HCT116 (cell line): ENCODE measurements around the gene FAM110C. TPM values are rescaled to one million over a fixed set of nuclear protein-coding genes. Genes with fewer than 3 reads are reported as not detected.

ENCODE experiments used
- ATAC-seq: fragments of 200-7000 bp; cut with Tn5 transposase; 2 replicates; pipeline ENCODE4 v1.9.1; 2020; ENCODE audit warnings: mild to moderate bottlenecking, moderate library complexity
- BruUV-seq: library from RNA; stranded (reverse); fragments of 400-500 nt; replicated peaks from 2 replicates; lab custom pipeline; 2021; lab: Mats Ljungman, UMichigan
- CTCF ChIA-PET: fragments of 300-600 bp; sonication (Branson Sonifier 250); formaldehyde crosslinking; loops from one replicate; lab custom pipeline; 2021; ENCODE audit warnings: antibody characterized with exemption; lab: Charles Lee
- POLR2A ChIA-PET: fragments of 300-600, 350-600 bp; sonication (Branson Sonifier 250); formaldehyde crosslinking; loops from one replicate; lab custom pipeline; 2021; ENCODE audit warnings: antibody characterized with exemption; lab: Charles Lee
- RAD21 ChIA-PET, 2 experiments: fragments of 300-600 bp; sonication (Branson Sonifier 250); formaldehyde crosslinking; loops; one replicate each; lab custom pipeline; 2023; ENCODE audit warnings: low total read pairs in 2 of 2; ENCODE audit not compliant: uncharacterized antibody in 2 of 2, unreplicated experiment in 2 of 2, low non-redundant PET in 1 of 2; lab: Charles Lee
- DNase-seq: peaks from one replicate; pipeline ENCODE4 v3.0.0-alpha.2; 2010; ENCODE audit warnings: low read depth, low spot score
- H2AFZ ChIP-seq: fragments of 200-600 bp; shearing (Covaris generic), sonication (generic); 2 replicates; pipeline ENCODE4 v1.6.1; 2017; ENCODE audit warnings: low read depth, mixed run types, mixed read lengths, antibody characterized with exemption, low read length; ENCODE audit not compliant: poor library complexity, severe bottlenecking
- H3K27ac ChIP-seq: 2 replicates; pipeline ENCODE4 v1.5.1; 2012; ENCODE audit warnings: low read depth, low read length
- H3K27me3 ChIP-seq: fragments of 200-600 bp; sonication (generic); 2 replicates; pipeline ENCODE4 v1.6.1; 2016; ENCODE audit warnings: mixed run types, low read length, mixed read lengths; ENCODE audit not compliant: insufficient read depth
- H3K36me3 ChIP-seq, 2 experiments: fragments of 200-500 bp in 1 of 2; fragments of 200-600 bp in 1 of 2; sonication (Bioruptor generic) in 1 of 2; sonication (generic) in 1 of 2; 2 replicates each; pipeline versions ENCODE4 v1.5.1 to v1.6.1; 2014 to 2016; ENCODE audit warnings: low read length in 2 of 2, inconsistent platforms in 1 of 2, mixed read lengths in 1 of 2, mixed run types in 1 of 2; ENCODE audit not compliant: insufficient read depth in 2 of 2, control insufficient read depth in 1 of 2
- H3K4me1 ChIP-seq, 2 experiments: fragments of 200-600 bp in 1 of 2; sonication (generic) in 1 of 2; 2 replicates each; pipeline versions ENCODE4 v1.5.1 to v1.6.1; 2012 to 2017; ENCODE audit warnings: low read length in 2 of 2, inconsistent platforms in 1 of 2, mild to moderate bottlenecking in 1 of 2, mixed read lengths in 1 of 2, mixed run types in 1 of 2, moderate library complexity in 1 of 2; ENCODE audit not compliant: insufficient read depth in 2 of 2, control insufficient read depth in 1 of 2
- H3K4me2 ChIP-seq: fragments of 200-600 bp; sonication (generic); 2 replicates; pipeline ENCODE4 v1.6.1; 2017; ENCODE audit warnings: mixed run types, low read length, mixed read lengths
- H3K4me3 ChIP-seq, 2 experiments: fragments of 200-600 bp in 1 of 2; sonication (generic) in 1 of 2; replicated peaks in 1 of 2; 2 replicates each; pipeline ENCODE4 v1.5.1; 2011 to 2016; ENCODE audit warnings: low read length in 2 of 2, control low read depth in 1 of 2, low read depth in 1 of 2, mild to moderate bottlenecking in 1 of 2, mixed read lengths in 1 of 2, mixed run types in 1 of 2
- H3K79me2 ChIP-seq: fragments of 200-600 bp; sonication (generic); 2 replicates; pipeline ENCODE4 v1.6.1; 2017; ENCODE audit warnings: mild to moderate bottlenecking, mixed run types, low read length, moderate library complexity, mixed read lengths; ENCODE audit not compliant: insufficient read depth
- H3K9ac ChIP-seq: fragments of 200-600 bp; sonication (generic); 2 replicates; pipeline ENCODE4 v1.6.1; 2016; ENCODE audit warnings: low read length, mixed read lengths
- H3K9me2 ChIP-seq: fragments of 200-600 bp; sonication (generic), shearing (Covaris generic); 2 replicates; pipeline ENCODE4 v1.6.1; 2017; ENCODE audit warnings: mixed run types, mild to moderate bottlenecking, moderate library complexity; ENCODE audit not compliant: insufficient read depth
- H3K9me3 ChIP-seq, 2 experiments: fragments of 200-500 bp in 1 of 2; fragments of 200-600 bp in 1 of 2; sonication (Bioruptor generic) in 1 of 2; sonication (generic) in 1 of 2; 2 replicates each; pipeline ENCODE4 v1.6.1; 2014 to 2017; ENCODE audit warnings: low read length in 2 of 2, mixed read lengths in 2 of 2, inconsistent platforms in 1 of 2, low read depth in 1 of 2, mild to moderate bottlenecking in 1 of 2, mixed run types in 1 of 2, moderate library complexity in 1 of 2; ENCODE audit not compliant: control insufficient read depth in 1 of 2, insufficient read depth in 1 of 2
- H4K20me1 ChIP-seq: fragments of 200-600 bp; sonication (generic), shearing (Covaris generic); 2 replicates; pipeline ENCODE4 v1.6.1; 2017; ENCODE audit warnings: mixed run types, mild to moderate bottlenecking, moderate library complexity; ENCODE audit not compliant: insufficient read depth
- CBX3 ChIP-seq: IDR thresholded peaks from 2 replicates; pipeline ENCODE4 v1.6.1; 2012; ENCODE audit warnings: low read depth
- CEBPB ChIP-seq: IDR thresholded peaks from 2 replicates; pipeline ENCODE4 v1.6.1; 2012; ENCODE audit warnings: low read depth
- CTCF ChIP-seq, 3 experiments: fragments of 200-600 bp in 1 of 3; sonication (generic) in 1 of 3; IDR thresholded peaks in 2 of 3; conservative IDR thresholded peaks in 1 of 3; 2 replicates each; pipeline ENCODE4 v1.5.1; 2012 to 2017; ENCODE audit warnings: low read depth in 2 of 3, low read length in 2 of 3, antibody characterized with exemption in 1 of 3, borderline replicate concordance in 1 of 3, control low read depth in 1 of 3, mild to moderate bottlenecking in 1 of 3, mixed read lengths in 1 of 3, mixed run types in 1 of 3, moderate library complexity in 1 of 3; ENCODE audit not compliant: insufficient read depth in 1 of 3
- EGR1 ChIP-seq: IDR thresholded peaks from 2 replicates; pipeline ENCODE4 v1.6.1; 2012; ENCODE audit warnings: low read depth
- ELF1 ChIP-seq: IDR thresholded peaks from 2 replicates; pipeline ENCODE4 v1.6.1; 2012; ENCODE audit warnings: low read depth, borderline replicate concordance
- EZH2phosphoT487 ChIP-seq: fragments of 200-600 bp; IDR thresholded peaks from 2 replicates; pipeline ENCODE4 v1.6.1; 2018; ENCODE audit warnings: antibody characterized with exemption, borderline replicate concordance
- FOSL1 ChIP-seq: IDR thresholded peaks from 2 replicates; pipeline ENCODE4 v1.6.1; 2012; ENCODE audit warnings: low read depth
- POLR2A ChIP-seq: IDR thresholded peaks from 2 replicates; pipeline ENCODE4 v1.7.0; 2011; ENCODE audit warnings: borderline replicate concordance; ENCODE audit not compliant: insufficient read depth, insufficient read length; ENCODE audit errors: extremely low read depth
- SP1 ChIP-seq: IDR thresholded peaks from 2 replicates; pipeline ENCODE4 v1.6.1; 2012; ENCODE audit warnings: low read depth
- SRF ChIP-seq: IDR thresholded peaks from 2 replicates; pipeline ENCODE4 v1.6.1; 2012; ENCODE audit warnings: low read depth
- YY1 ChIP-seq: IDR thresholded peaks from 2 replicates; pipeline ENCODE4 v1.6.1; 2011; ENCODE audit warnings: low read length, low read depth, moderate library complexity, mild to moderate bottlenecking; ENCODE audit not compliant: insufficient replicate concordance; ENCODE audit errors: extremely low read depth
- ZFX ChIP-seq: fragments of 450-650 bp; IDR thresholded peaks from 2 replicates; pipeline ENCODE4 v1.6.1; 2017
- intact Hi-C: fragments of 100-400 bp; cut with micrococcal nuclease; formaldehyde crosslinking; loops from 2 replicates; pipeline ENCODE4 v1.10.0; 2022
- total RNA-seq: library from RNA; stranded (reverse); gene quantifications from one replicate; pipeline ENCODE4 v1.2.1, GENCODE V29; 2021; ENCODE audit not compliant: unreplicated experiment

FAM110C gene
- total RNA-seq, 1 experiment from 2014 or later = 20.3 TPM

GRCh38 chr2:90645-91312, 44.5 kb upstream of the FAM110C start (continued):
- TF ChIP-seq FOSL1 = no peak

GRCh38 chr2:85761-86160, 39.5 kb upstream of the FAM110C start:
- Histone ChIP-seq H3K9me2 (no peaks in the 10 kb centered on the region), H3K79me2 (no peaks in the 10 kb centered on the region), H3K4me2 (no peak overlapping the region), H3K27ac (no peak overlapping the region), H4K20me1 (no peaks in the 10 kb centered on the region), H3K36me3 (no peaks in the 10 kb centered on the region), H2AFZ (no peak overlapping the region), H3K4me3 (no peak overlapping the region), H3K9ac (no peak overlapping the region), H3K9me3 (no peaks in the 10 kb centered on the region), H3K27me3 (no peaks in the 10 kb centered on the region), H3K4me1 (no peaks in the 10 kb centered on the region)
- TF ChIP-seq CTCF (IDR thresholded peaks at IDR 0.05 in 2 of 3, conservative IDR thresholded peaks at IDR 0.05 in 1 of 3; ENCODE audit: borderline replicate concordance in 1 of 3, insufficient read depth in 1 of 3, low read depth in 2 of 3, low read length in 2 of 3) (no peak), SP1 (no peak), CEBPB (no peak), EZH2phosphoT487 (no peak), YY1 (no peak), ELF1 (no peak), SRF (no peak), EGR1 (no peak), CBX3 (no peak), ZFX (no peak), POLR2A (no peak)
- ChIA-PET CTCF (no interaction called here), POLR2A (no interaction called here), RAD21 (no interaction called here)
- DNase-seq (no peak), ATAC-seq (no peak)
- BruUV-seq = no TSS peak
- intact Hi-C loops = no loop called here
